Upper lobe of left lung (tissue), 6 donors: ENCODE measurements around the gene PLXNA2. TPM values are rescaled to one million over a fixed set of nuclear protein-coding genes. Genes with fewer than 3 reads are reported as not detected.

Experiments
- ATAC-seq, 2 donors: fragments of 200-7000 bp; cut with Tn5 transposase; one replicate each; pipeline ENCODE4 v1.9.1; 2022; ENCODE audit warnings: mild to moderate bottlenecking in 2 of 2, moderate library complexity in 2 of 2; ENCODE audit not compliant: low FRiP score in 2 of 2
- DNase-seq, 2 donors: peaks; one replicate each; pipeline ENCODE4 v3.0.0-alpha.2; 2019 to 2020
- H3K27ac ChIP-seq, 4 donors: fragments of 200-600 bp; sonication (generic); one replicate each; pipeline ENCODE4 v1.5.1; 2016 to 2019
- H3K27me3 ChIP-seq, 4 donors: fragments of 200-600 bp; sonication (generic); one replicate each; pipeline ENCODE4 v1.5.1; 2017 to 2019
- H3K36me3 ChIP-seq, 4 donors: fragments of 200-600 bp; sonication (generic); one replicate each; pipeline ENCODE4 v1.5.1; 2016 to 2019
- H3K4me1 ChIP-seq, 4 donors: fragments of 200-600 bp; sonication (generic); one replicate each; pipeline ENCODE4 v1.5.1; 2018 to 2019
- H3K4me3 ChIP-seq, 4 donors: fragments of 200-600 bp; sonication (generic); one replicate each; pipeline ENCODE4 v1.5.1; 2017 to 2019; ENCODE audit warnings: mild to moderate bottlenecking in 2 of 4, moderate library complexity in 1 of 4
- H3K9me3 ChIP-seq, 4 donors: fragments of 200-600 bp; sonication (generic); one replicate each; pipeline ENCODE4 v1.5.1; 2018 to 2019
- CTCF ChIP-seq, 6 experiments: fragments of 450-650 bp in 4 of 6; fragments of 200-600 bp in 2 of 6; sonication (generic) in 2 of 6; IDR thresholded peaks; one replicate each; pipeline ENCODE4 v1.5.1; 2016 to 2019; ENCODE audit warnings: antibody characterized with exemption in 6 of 6
- EP300 ChIP-seq, 4 donors: sonication (generic); formaldehyde crosslinking; IDR thresholded peaks; one replicate each; pipeline ENCODE4 v1.5.1; 2017; ENCODE audit warnings: antibody characterized with exemption in 4 of 4, control low read depth in 2 of 4
- POLR2A ChIP-seq, 4 donors: fragments of 450-650 bp; IDR thresholded peaks; one replicate each; pipeline ENCODE4 v1.5.1; 2016 to 2017; ENCODE audit warnings: antibody characterized with exemption in 4 of 4, mild to moderate bottlenecking in 2 of 4
- POLR2AphosphoS5 ChIP-seq, 2 donors: sonication (generic); formaldehyde crosslinking; IDR thresholded peaks; one replicate each; pipeline ENCODE4 v1.5.1; 2017; ENCODE audit warnings: antibody characterized with exemption in 2 of 2
- WGBS, 2 donors: methylation state at CpG; one replicate each; pipeline ENCODE4 v1.1.5; 2017 to 2018; 5-methylcytosine and 5-hydroxymethylcytosine counted together
- total RNA-seq, 6 donors: library from RNA; depleted of rRNA in 4 of 6; stranded (reverse); fragments of >200 nt in 4 of 6; gene quantifications; one replicate each; pipeline versions ENCODE4 v1.1.0 to v1.2.1, GENCODE V29; 2016 to 2021
- donor health status: DM: no; HTN: no; CAD: no; lungs with moderate emphysema.
- donor health status: DM: no; HTN: yes; CAD: no; lungs with severe emphysema.

PLXNA2 gene
- total RNA-seq, 6 donors from 2014 or later: 77.5 to 150 (median 101) TPM

- H3K36me3 ChIP-seq: no peaks in the 10 kb centered on the region
- TF ChIP-seq CTCF (IDR thresholded peaks at IDR 0.05) (no peak), EP300 (IDR thresholded peaks at IDR 0.05) (no peak), POLR2A (IDR thresholded peaks at IDR 0.05) (no peak), POLR2AphosphoS5 (IDR thresholded peaks at IDR 0.05) (no peak)
- DNase-seq (no peak), ATAC-seq (no peak)
- H3K4me3 ChIP-seq: no peak overlapping the region
- 70 to 95% methylated on average over 8 of the region's 8 CpGs for WGBS, 2 donors
- no peaks in the 10 kb centered on the region for H3K27me3 ChIP-seq
- no peaks in the 10 kb centered on the region for H3K9me3 ChIP-seq
- H3K4me1 ChIP-seq: peaks cover 0 to 1% (median under 1%) of the 10 kb centered on the region in 4 donors
- no peak overlapping the region for H3K27ac ChIP-seq
Observed at GRCh38 chr1:208002672-208003071, 241.5 kb downstream of the PLXNA2 start.

- H3K4me3 ChIP-seq: no peak overlapping the region
- no peak overlapping the region for H3K27ac ChIP-seq
- no peaks in the 10 kb centered on the region for H3K27me3 ChIP-seq
- no peak for TF ChIP-seq EP300 (IDR thresholded peaks at IDR 0.05)
- TF ChIP-seq POLR2A (IDR thresholded peaks at IDR 0.05): no peak
- TF ChIP-seq CTCF (IDR thresholded peaks at IDR 0.05): no peak
- no peak for TF ChIP-seq POLR2AphosphoS5 (IDR thresholded peaks at IDR 0.05)
- H3K36me3 ChIP-seq: no peaks in the 10 kb centered on the region
- WGBS, 2 donors: 97 to 100% methylated on average over 6 of the region's 6 CpGs
- H3K9me3 ChIP-seq: no peaks in the 10 kb centered on the region
- DNase-seq (no peak), ATAC-seq (no peak)
- H3K4me1 ChIP-seq: peaks cover 0 to 4% (median 1%) of the 10 kb centered on the region in 4 donors
Observed at GRCh38 chr1:208002078-208002477, 242.1 kb downstream of the PLXNA2 start.

- TF ChIP-seq CTCF (IDR thresholded peaks at IDR 0.05): no peak
- TF ChIP-seq EP300 (IDR thresholded peaks at IDR 0.05): no peak
- no peak for TF ChIP-seq POLR2AphosphoS5 (IDR thresholded peaks at IDR 0.05)
- Histone ChIP-seq H3K36me3 (no peaks in the 10 kb centered on the region), H3K4me3 (no peak overlapping the region), H3K9me3 (no peaks in the 10 kb centered on the region), H3K27ac (no peak overlapping the region), H3K27me3 (no peaks in the 10 kb centered on the region), H3K4me1 (peaks cover 0 to 4% (median 1%) of the 10 kb centered on the region in 4 donors)
- no peak for ATAC-seq
- 65 to 76% methylated on average over 4 of the region's 4 CpGs for WGBS, 2 donors
- no peak for DNase-seq
Observed at GRCh38 chr1:208000504-208000903, 243.7 kb downstream of the PLXNA2 start.

GRCh38 chr1:207999972-208000371 lies 244.2 kb downstream of the PLXNA2 start:
- H3K4me3 ChIP-seq: no peak overlapping the region
- H3K4me1 ChIP-seq: peaks cover 0 to 4% (median 1%) of the 10 kb centered on the region in 4 donors
- H3K9me3 ChIP-seq: no peaks in the 10 kb centered on the region
- TF ChIP-seq POLR2AphosphoS5 (IDR thresholded peaks at IDR 0.05): no peak
- no peak for TF ChIP-seq CTCF (IDR thresholded peaks at IDR 0.05)
- TF ChIP-seq POLR2A (IDR thresholded peaks at IDR 0.05): no peak
- TF ChIP-seq EP300 (IDR thresholded peaks at IDR 0.05): no peak
- no peak overlapping the region for H3K27ac ChIP-seq
- no peaks in the 10 kb centered on the region for H3K27me3 ChIP-seq
- no peak for ATAC-seq
- DNase-seq: no peak
- H3K36me3 ChIP-seq: no peaks in the 10 kb centered on the region

- ATAC-seq: no peak
- peaks cover 0 to 4% (median 1%) of the 10 kb centered on the region in 4 donors for H3K4me1 ChIP-seq
- whole genome bisulfite sequencing, 2 donors: 84 to 85% methylated on average over 3 of the region's 3 CpGs
Observed at GRCh38 chr1:207999274-207999915, 244.8 kb downstream of the PLXNA2 start.

More at GRCh38 chr1:207999274-207999915, 244.8 kb downstream of the PLXNA2 start:
- no peak for DNase-seq
- H3K27ac ChIP-seq: no peak overlapping the region
- no peak overlapping the region for H3K4me3 ChIP-seq
- no peaks in the 10 kb centered on the region for H3K36me3 ChIP-seq
- H3K27me3 ChIP-seq: no peaks in the 10 kb centered on the region
- no peak for TF ChIP-seq POLR2AphosphoS5 (IDR thresholded peaks at IDR 0.05)
- no peak for TF ChIP-seq EP300 (IDR thresholded peaks at IDR 0.05)
- TF ChIP-seq CTCF (IDR thresholded peaks at IDR 0.05): no peak
- no peak for TF ChIP-seq POLR2A (IDR thresholded peaks at IDR 0.05)
- H3K9me3 ChIP-seq: no peaks in the 10 kb centered on the region
